ENCODE data around the gene ZNF787.

DNA sequence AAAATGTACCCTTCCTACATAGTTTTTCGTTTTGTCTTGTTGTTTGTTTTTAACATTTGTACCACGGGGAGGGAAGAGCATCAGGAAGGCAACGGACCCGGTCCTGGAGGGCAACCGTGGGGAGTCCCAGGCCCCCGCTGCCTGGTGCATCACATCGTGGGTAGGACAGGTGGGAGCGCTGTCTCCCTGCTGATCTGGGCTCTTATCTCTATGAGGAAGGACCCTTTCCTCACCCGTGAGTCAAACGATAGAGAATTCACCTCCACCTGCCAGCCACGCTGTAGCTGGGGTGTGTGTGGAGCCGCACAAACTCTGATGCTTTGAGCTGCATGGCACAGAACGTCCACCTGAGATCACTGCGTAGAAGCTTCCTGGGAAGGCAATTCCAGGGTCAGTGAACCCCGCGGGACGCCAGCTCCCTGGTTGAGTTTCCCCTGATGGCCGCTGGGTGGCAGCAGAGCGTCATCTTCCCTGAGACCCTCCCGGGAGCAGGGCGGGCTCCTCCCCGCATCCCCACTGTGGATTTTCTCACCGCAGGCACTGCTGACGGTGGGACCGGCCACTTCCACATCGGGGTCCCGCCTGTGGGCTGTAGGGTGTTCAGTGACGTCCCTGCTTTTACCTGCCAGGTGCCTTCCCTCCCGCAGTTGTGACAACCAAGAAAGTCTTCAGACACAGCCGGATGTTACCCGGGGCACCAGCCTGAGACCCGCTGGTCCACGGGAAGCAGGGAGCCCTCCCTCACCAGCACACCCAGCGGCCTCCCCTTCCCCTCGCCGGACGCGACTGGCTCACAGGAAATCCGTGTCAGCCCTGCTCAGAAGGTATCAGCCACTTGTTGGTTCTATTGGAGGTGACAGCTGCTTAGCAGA, 54.7 kb downstream of the ZNF787 start:
- TF ChIP-seq ZNF24 (IDR thresholded peaks at IDR 0.05) (no peak), POLR2AphosphoS5 (IDR thresholded peaks at IDR 0.05; ENCODE audit: low read length) (no peak), SMC3 (IDR thresholded peaks at IDR 0.05; ENCODE audit: borderline replicate concordance, low read length) (peak; percentile 61), HDAC2 (IDR thresholded peaks at IDR 0.05) (no peak), CEBPB (IDR thresholded peaks at IDR 0.05; ENCODE audit: borderline replicate concordance in 1 of 2, low read depth in 2 of 2, low read length in 2 of 2) (no peak), EP300 (IDR thresholded peaks at IDR 0.05; ENCODE audit: borderline replicate concordance in 1 of 2, control insufficient read depth in 1 of 2, low read depth in 2 of 2, low read length in 2 of 2) (no peak)
- TF ChIP-seq, protein P1, sequence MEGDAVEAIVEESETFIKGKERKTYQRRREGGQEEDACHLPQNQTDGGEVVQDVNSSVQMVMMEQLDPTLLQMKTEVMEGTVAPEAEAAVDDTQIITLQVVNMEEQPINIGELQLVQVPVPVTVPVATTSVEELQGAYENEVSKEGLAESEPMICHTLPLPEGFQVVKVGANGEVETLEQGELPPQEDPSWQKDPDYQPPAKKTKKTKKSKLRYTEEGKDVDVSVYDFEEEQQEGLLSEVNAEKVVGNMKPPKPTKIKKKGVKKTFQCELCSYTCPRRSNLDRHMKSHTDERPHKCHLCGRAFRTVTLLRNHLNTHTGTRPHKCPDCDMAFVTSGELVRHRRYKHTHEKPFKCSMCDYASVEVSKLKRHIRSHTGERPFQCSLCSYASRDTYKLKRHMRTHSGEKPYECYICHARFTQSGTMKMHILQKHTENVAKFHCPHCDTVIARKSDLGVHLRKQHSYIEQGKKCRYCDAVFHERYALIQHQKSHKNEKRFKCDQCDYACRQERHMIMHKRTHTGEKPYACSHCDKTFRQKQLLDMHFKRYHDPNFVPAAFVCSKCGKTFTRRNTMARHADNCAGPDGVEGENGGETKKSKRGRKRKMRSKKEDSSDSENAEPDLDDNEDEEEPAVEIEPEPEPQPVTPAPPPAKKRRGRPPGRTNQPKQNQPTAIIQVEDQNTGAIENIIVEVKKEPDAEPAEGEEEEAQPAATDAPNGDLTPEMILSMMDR (IDR thresholded peaks at IDR 0.05 in 2 of 3, conservative IDR thresholded peaks at IDR 0.05 in 1 of 3; ENCODE audit: control insufficient read depth in 2 of 3, extremely low read depth in 1 of 3, insufficient read depth in 1 of 3, low read depth in 3 of 3, low read length in 3 of 3) = peak; percentile 85 to 94 (median 88)
- TF ChIP-seq, protein P2, sequence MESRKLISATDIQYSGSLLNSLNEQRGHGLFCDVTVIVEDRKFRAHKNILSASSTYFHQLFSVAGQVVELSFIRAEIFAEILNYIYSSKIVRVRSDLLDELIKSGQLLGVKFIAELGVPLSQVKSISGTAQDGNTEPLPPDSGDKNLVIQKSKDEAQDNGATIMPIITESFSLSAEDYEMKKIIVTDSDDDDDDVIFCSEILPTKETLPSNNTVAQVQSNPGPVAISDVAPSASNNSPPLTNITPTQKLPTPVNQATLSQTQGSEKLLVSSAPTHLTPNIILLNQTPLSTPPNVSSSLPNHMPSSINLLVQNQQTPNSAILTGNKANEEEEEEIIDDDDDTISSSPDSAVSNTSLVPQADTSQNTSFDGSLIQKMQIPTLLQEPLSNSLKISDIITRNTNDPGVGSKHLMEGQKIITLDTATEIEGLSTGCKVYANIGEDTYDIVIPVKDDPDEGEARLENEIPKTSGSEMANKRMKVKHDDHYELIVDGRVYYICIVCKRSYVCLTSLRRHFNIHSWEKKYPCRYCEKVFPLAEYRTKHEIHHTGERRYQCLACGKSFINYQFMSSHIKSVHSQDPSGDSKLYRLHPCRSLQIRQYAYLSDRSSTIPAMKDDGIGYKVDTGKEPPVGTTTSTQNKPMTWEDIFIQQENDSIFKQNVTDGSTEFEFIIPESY (IDR thresholded peaks at IDR 0.05) = no peak

Measured in GM12878 (cell line).